Suprapubic skin (tissue), 4 donors: Measurements from ENCODE around the gene SLC15A1. TPM values are rescaled to one million over a fixed set of nuclear protein-coding genes. Genes with fewer than 3 reads are reported as not detected.
"Not testable (repeated sequence)": the region's sequence is repeated elsewhere in the genome, so short reads cannot be mapped to it uniquely, and the experiment has no call there.

Experiments used
- DNase-seq, 2 donors: peaks; one replicate each; pipeline ENCODE4 v3.0.0-alpha.2; 2019; ENCODE audit warnings: low spot score in 2 of 2
- H3K27ac ChIP-seq: fragments of 200-600 bp; sonication (generic); one replicate; pipeline ENCODE4 v1.5.1; 2019
- H3K27me3 ChIP-seq: fragments of 200-600 bp; sonication (generic); one replicate; pipeline ENCODE4 v1.5.1; 2019
- H3K36me3 ChIP-seq: fragments of 200-600 bp; sonication (generic); one replicate; pipeline ENCODE4 v1.5.1; 2019
- H3K4me1 ChIP-seq: fragments of 200-600 bp; sonication (generic); one replicate; pipeline ENCODE4 v1.5.1; 2019
- H3K4me3 ChIP-seq: fragments of 200-600 bp; sonication (generic); one replicate; pipeline ENCODE4 v1.5.1; 2019; ENCODE audit warnings: mild to moderate bottlenecking
- H3K9me3 ChIP-seq: fragments of 200-600 bp; sonication (generic); one replicate; pipeline ENCODE4 v1.5.1; 2019
- CTCF ChIP-seq, 2 donors: fragments of 200-600 bp in 1 of 2; fragments of 450-650 bp in 1 of 2; sonication (generic) in 1 of 2; IDR thresholded peaks; one replicate each; pipeline ENCODE4 v1.5.1; 2016 to 2019; ENCODE audit warnings: antibody characterized with exemption in 2 of 2, mild to moderate bottlenecking in 1 of 2, moderate library complexity in 1 of 2
- EP300 ChIP-seq: sonication (generic); formaldehyde crosslinking; IDR thresholded peaks from one replicate; pipeline ENCODE4 v1.6.1; 2017; ENCODE audit warnings: antibody characterized with exemption
- POLR2A ChIP-seq, 2 donors: fragments of 450-650 bp; IDR thresholded peaks; one replicate each; pipeline ENCODE4 v1.6.1; 2017; ENCODE audit warnings: antibody characterized with exemption in 2 of 2, mild to moderate bottlenecking in 2 of 2, moderate library complexity in 2 of 2
- POLR2AphosphoS5 ChIP-seq, 3 donors: sonication (generic); formaldehyde crosslinking; IDR thresholded peaks; one replicate each; pipeline ENCODE4 v1.6.1; 2017; ENCODE audit warnings: antibody characterized with exemption in 3 of 3
- WGBS: methylation state at CpG from one replicate; pipeline ENCODE4 v1.1.5; 2018; 5-methylcytosine and 5-hydroxymethylcytosine counted together
- total RNA-seq, 4 donors: library from RNA; depleted of rRNA; stranded (reverse); fragments of >200 nt; gene quantifications; one replicate each; pipeline ENCODE4 v1.1.0, GENCODE V29; 2016

SLC15A1 gene
- total RNA-seq, 4 donors from 2014 or later, result 34.1 to 64.3 (median 62.4) TPM

- Histone ChIP-seq H3K9me3 (no peaks in the 10 kb centered on the region), H3K36me3 (no peaks in the 10 kb centered on the region), H3K27ac (no peak overlapping the region), H3K4me3 (no peak overlapping the region), H3K4me1 (peaks cover 15% of the 10 kb centered on the region), H3K27me3 (peaks cover 38% of the 10 kb centered on the region)
- WGBS, result 51% methylated on average over 2 of the region's 2 CpGs
- TF ChIP-seq POLR2AphosphoS5 (IDR thresholded peaks at IDR 0.05), result no peak
- TF ChIP-seq CTCF (IDR thresholded peaks at IDR 0.05), result no peak
- TF ChIP-seq POLR2A (IDR thresholded peaks at IDR 0.05), result no peak
- no peak for TF ChIP-seq EP300
- no peak for DNase-seq
Measured at GRCh38 chr13:98755116-98755515, 2.6 kb upstream of the SLC15A1 start.

GRCh38 chr13:98754468-98754867 is 2.0 kb upstream of the SLC15A1 start:
- not testable (repeated sequence) for DNase-seq, H3K27ac ChIP-seq, H3K36me3 ChIP-seq, H3K4me3 ChIP-seq, H3K9me3 ChIP-seq
- Histone ChIP-seq H3K27me3 (peaks cover 38% of the 10 kb centered on the region), H3K4me1 (peaks cover 15% of the 10 kb centered on the region)
- WGBS, result 96% methylated on average over 4 of the region's 4 CpGs

- Histone ChIP-seq H3K4me3 (peak overlapping the region; percentile 47), H3K27me3 (peaks cover 38% of the 10 kb centered on the region), H3K36me3 (no peaks in the 10 kb centered on the region), H3K27ac (no peak overlapping the region), H3K4me1 (peaks cover 15% of the 10 kb centered on the region), H3K9me3 (no peaks in the 10 kb centered on the region)
- 3% methylated on average over 16 of the region's 36 CpGs for WGBS
- no peak for DNase-seq
- TF ChIP-seq POLR2A (IDR thresholded peaks at IDR 0.05) (no peak), POLR2AphosphoS5 (IDR thresholded peaks at IDR 0.05) (no peak), CTCF (IDR thresholded peaks at IDR 0.05) (no peak), EP300 (no peak)
Measured at GRCh38 chr13:98751861-98752466, 508 bp downstream of the SLC15A1 start.

GRCh38 chr13:98751367-98751782 is 1.1 kb downstream of the SLC15A1 start:
- Histone ChIP-seq H3K36me3 (no peaks in the 10 kb centered on the region), H3K4me3 (peak overlapping the region; percentile 47), H3K27me3 (peaks cover 38% of the 10 kb centered on the region), H3K9me3 (no peaks in the 10 kb centered on the region), H3K4me1 (peaks cover 15% of the 10 kb centered on the region), H3K27ac (no peak overlapping the region)
- WGBS, result 36% methylated on average over 8 of the region's 8 CpGs
- TF ChIP-seq EP300 (no peak), POLR2A (IDR thresholded peaks at IDR 0.05) (no peak), CTCF (IDR thresholded peaks at IDR 0.05) (no peak), POLR2AphosphoS5 (IDR thresholded peaks at IDR 0.05) (no peak)
- no peak for DNase-seq

- Histone ChIP-seq H3K4me3 (no peak overlapping the region), H3K9me3 (no peaks in the 10 kb centered on the region), H3K4me1 (peaks cover 15% of the 10 kb centered on the region), H3K27me3 (peaks cover 32% of the 10 kb centered on the region), H3K27ac (no peak overlapping the region), H3K36me3 (no peaks in the 10 kb centered on the region)
- TF ChIP-seq EP300 (no peak), POLR2A (IDR thresholded peaks at IDR 0.05) (no peak), CTCF (IDR thresholded peaks at IDR 0.05) (no peak), POLR2AphosphoS5 (IDR thresholded peaks at IDR 0.05) (no peak)
- no peak for DNase-seq
- 68% methylated on average over 3 of the region's 3 CpGs for WGBS
Measured at GRCh38 chr13:98749501-98749900, 3.0 kb downstream of the SLC15A1 start.

GRCh38 chr13:98746968-98747367 is 5.5 kb downstream of the SLC15A1 start:
- TF ChIP-seq EP300 (no peak), CTCF (IDR thresholded peaks at IDR 0.05) (no peak), POLR2A (IDR thresholded peaks at IDR 0.05) (no peak), POLR2AphosphoS5 (IDR thresholded peaks at IDR 0.05) (no peak)
- Histone ChIP-seq H3K4me3 (no peak overlapping the region), H3K27ac (no peak overlapping the region), H3K9me3 (no peaks in the 10 kb centered on the region), H3K4me1 (peaks cover 7% of the 10 kb centered on the region), H3K27me3 (peaks cover 14% of the 10 kb centered on the region), H3K36me3 (no peaks in the 10 kb centered on the region)
- 91% methylated on average over 8 of the region's 8 CpGs for WGBS
- no peak for DNase-seq
